Femur (tissue), 1 donor: ENCODE measurements around the gene ACOX3.
"Not testable (repeated sequence)": the region's sequence is repeated elsewhere in the genome, so short reads cannot be mapped to it uniquely, and the experiment has no call there.

ENCODE experiments used
- DNase-seq: peaks from one replicate; pipeline ENCODE4 v3.0.0-alpha.2; 2017

ACOX3 gene

DNA sequence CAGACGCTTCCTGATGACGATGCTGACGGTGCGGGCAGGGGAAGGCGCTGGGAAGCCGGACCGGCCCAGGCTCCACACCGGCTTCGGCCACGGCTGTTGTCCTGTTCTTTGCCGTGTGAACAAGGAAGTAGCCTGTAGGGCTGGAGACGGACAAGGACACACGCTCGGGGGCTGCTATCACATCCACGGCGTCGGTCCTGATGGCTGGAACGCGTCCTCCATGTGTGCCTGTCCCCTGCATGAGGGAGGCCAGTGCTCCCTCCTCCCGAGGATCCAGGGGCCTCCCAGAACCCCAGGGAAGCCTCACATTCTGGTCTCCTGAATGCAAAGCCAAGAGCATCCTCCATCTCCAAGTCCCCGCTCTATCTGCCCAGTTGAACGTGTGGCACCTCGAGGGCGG is 53.8 kb downstream of the ACOX3 start:
- no peak for DNase-seq

- DNase-seq: not testable (repeated sequence)
Observed at GRCh38 chr4:8386131-8386530, 54.4 kb downstream of the ACOX3 start.

DNA sequence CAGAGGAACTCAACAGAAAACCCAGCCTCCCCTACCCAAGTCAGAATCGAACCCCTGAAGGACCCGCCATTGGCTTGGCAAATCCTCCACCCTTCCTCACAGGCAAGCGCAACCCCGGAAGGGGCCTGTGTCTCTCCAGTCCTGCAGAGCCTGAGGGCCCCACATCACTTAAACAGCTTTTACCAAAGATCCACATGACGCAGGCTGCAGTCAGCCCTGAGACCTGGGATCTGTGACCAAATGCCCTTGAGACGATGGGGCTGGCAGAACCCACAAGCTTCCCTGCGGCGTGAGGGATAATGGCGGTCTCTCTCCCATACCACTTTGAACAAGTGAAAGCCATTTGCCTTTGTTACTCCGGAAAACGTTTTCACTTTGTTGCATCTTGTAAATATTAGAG is 54.9 kb downstream of the ACOX3 start:
- DNase-seq: no peak

DNA sequence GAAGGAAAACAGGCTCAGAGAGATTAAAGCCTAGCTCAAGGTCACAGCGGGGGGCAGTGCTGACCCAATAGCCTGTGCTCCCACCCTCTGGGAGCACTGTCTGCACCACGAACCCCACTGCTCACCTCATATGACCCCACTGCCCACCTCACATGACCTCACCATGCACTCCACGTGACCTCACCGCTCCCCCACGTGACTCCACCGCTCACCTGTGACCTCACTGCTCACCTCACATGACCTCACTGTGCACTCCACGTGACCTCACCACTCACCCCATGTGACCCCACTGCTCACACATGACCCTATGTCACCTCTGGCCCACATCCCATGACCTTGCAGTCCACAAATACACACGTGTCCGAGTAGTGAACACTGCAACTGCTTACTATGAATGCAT is 55.4 kb downstream of the ACOX3 start:
- no peak for DNase-seq

GRCh38 chr4:8384397-8385060 is 56.0 kb downstream of the ACOX3 start:
- no peak for DNase-seq

GRCh38 chr4:8383451-8384160 is 56.9 kb downstream of the ACOX3 start:
- peak; percentile 87 for DNase-seq

DNA sequence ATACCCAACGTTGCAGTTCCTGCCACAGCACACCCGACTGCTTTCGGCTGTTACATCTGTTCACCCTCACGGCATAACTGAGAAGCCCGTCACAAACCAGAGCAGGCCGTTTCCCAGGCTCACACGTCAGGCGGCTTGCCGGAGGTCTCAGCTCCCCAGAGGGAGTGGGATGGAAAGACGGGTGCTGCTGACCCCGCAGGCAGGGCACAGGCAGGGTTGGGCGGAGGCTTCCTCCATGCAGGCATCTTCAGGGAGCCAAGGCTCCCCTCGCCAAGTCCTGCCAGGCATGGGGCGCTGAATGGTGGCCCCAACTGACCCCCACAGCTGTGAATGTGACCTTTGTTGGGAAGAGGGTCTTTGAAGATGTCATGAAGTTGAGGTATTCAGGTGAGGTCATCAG is 57.5 kb downstream of the ACOX3 start:
- DNase-seq: no peak

- DNase-seq: no peak
Observed at GRCh38 chr4:8381814-8382581, 58.5 kb downstream of the ACOX3 start.

GRCh38 chr4:8380511-8381415 is 59.8 kb downstream of the ACOX3 start:
- no peak for DNase-seq

GRCh38 chr4:8379771-8380170 is 60.8 kb downstream of the ACOX3 start:
- DNase-seq: no peak

DNA sequence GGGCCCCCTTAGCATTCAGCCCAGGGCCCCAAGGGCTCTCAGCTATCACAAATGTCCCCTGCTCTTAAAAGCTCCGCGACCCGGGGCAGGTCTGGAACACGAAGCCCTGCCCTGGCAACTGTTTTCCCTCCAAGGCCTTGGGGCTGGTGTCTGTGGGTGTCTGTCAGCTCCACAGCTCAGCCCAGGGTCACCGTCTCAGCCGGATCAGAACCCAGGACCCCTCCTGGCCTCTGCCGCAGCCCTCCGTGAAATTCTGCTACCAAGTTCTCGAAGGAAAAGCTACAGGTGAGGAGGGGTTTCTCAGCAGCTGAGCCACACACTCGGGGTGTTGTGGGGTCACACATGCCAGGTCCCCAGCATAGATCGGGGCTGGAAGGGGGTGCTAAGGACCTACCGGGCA is 61.2 kb downstream of the ACOX3 start:
- no peak for DNase-seq

- DNase-seq: no peak
Observed at GRCh38 chr4:8378776-8379175, 61.7 kb downstream of the ACOX3 start.

- no peak for DNase-seq
Observed at GRCh38 chr4:8378101-8378724, 62.3 kb downstream of the ACOX3 start.

DNA sequence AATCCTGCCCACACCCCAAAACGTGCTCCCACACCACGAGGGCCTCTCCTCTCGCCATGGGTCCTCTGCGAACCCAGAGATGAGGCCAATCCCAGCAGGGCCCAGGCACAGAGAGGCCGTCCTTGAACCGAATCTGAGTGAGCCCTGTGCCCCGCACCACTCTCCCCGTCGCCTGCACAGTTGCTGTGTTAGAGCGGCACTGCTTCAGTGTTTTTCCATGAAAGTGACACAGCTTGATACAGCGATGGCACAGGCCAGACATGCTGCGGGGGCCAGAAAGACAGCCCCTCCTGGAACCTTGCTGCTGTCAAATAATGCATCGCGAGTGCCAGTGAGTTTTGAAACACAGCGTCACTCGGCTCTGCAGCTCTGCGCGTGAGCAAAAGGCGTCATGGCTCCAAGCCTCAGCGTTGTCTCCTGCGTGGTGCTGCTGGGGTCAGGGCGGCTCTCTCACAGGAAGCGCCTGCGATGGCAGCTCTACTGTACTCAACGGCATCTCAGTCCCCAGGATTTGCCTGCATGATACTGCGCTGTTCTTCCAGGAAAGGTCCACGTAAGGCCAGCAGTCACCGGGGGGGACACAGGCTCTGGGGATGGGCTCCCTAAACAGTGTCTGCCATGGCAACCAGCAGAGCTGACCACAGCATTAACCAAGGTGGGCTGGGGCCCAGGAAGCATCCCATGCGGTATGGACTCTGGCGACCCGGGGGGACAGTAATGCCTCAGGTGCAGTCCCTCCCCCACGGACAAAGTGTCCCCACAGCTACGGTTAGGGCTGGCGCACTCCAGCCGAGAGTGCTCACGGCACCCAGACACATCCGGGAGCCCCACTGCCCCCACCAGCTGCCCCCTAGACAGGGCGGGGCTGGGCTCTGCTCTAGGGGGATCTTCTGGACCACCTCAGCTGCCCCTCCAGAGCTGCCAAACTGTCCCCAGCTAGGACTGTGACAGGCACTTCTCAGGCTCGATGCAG is 63.1 kb downstream of the ACOX3 start:
- DNase-seq: no peak

- no peak for DNase-seq
Observed at GRCh38 chr4:8376361-8377102, 64.0 kb downstream of the ACOX3 start.

- no peak for DNase-seq
Observed at GRCh38 chr4:8374851-8375649, 65.5 kb downstream of the ACOX3 start.

DNA sequence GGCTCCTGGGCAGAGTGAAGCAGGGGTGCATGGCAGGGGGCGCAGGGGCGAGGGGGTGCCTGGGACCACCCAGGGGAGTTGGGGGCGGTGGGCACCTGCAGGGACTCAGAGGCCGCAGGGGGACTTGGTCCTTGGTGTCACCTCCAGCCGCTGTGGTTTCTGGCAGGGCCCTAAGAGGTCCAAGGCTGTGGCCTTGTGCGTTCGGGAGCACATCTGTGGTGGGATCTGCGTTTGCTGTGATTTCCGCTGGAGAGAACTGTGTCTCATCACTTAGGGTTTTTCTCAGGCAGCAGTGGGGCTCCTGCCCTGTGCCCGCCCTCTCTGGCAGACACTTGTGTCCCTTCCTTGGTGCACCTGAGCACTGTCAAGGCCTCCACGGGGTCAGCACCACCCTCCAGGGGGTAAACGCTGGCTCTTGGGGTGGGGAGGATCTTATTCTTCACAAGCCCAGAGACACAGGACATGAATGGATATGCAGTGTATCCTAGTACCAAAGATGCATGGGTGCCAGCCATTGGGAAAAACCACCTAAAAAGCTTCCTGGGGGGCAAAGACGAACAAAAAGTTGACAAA is 66.5 kb downstream of the ACOX3 start:
- DNase-seq: no peak

DNA sequence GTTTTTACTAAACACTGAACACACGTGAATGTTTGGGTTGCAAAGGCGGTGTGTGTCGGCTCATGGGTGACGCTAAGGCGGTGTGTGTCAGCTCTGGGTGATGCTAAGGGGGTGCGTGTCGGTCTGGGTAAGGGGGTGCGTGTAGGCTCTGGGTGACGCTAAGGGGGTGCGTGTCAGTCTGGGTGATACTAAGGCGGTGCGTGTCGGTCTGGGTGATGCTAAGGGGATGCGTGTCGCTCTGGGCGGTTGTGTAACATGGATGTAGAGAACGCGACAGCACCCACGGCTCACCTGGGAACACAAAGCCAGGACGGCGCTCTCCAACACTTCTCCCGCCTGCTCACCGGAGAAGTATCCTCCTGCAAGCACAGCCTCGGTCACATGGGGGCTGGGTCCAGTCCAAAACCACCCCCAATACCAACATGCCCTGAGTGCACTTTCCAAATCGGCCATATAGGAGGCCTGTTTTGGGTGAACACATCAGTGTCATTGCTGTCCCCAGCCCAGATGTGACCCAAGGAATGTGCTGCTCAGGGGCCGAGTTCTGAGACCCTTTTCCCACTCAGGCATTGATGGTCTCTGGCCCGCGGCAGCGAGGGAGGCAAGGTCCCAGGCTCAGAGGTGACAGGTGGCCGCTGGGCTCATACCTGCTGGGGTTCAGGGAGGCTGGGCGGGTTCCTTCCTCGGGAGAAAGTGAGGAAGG is 67.1 kb downstream of the ACOX3 start:
- DNase-seq: no peak

DNA sequence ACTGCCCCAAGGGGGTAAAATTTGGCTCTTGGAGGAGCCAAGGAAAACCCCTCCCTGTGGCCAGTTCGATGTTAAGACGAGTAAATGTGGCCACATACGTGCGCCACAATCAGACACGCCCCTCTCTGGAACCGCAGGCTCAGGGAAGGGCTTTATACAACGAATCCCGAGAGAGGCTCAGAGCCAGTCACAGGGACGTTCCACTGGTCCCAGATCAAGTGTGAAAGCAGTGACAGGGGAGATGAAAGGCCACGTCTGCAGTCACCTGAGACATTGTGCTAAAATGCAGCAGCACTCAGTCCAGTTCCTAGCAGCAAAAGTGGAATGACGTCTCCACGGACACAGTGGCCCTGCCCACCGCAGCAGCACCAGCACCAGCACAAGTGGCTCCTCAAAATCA is 68.0 kb downstream of the ACOX3 start:
- DNase-seq: no peak
